IPS DF 4.7 (cell line): ENCODE data around the gene NAT8L.

Source experiments
- DNase-seq: peaks from one replicate; pipeline ENCODE4 v3.0.0-alpha.2; 2013; ENCODE audit warnings: low spot score; ENCODE audit errors: extremely low read depth

NAT8L gene

GRCh38 chr4:2045518-2045951 is 13.6 kb upstream of the NAT8L start:
- DNase-seq = no peak

- DNase-seq = no peak
Observed at GRCh38 chr4:2046031-2046961, 12.8 kb upstream of the NAT8L start.

- DNase-seq = no peak
Observed at GRCh38 chr4:2047031-2047660, 12.0 kb upstream of the NAT8L start.

- no peak for DNase-seq
Observed at GRCh38 chr4:2047781-2048581, 11.1 kb upstream of the NAT8L start.

GRCh38 chr4:2048831-2049230 is 10.3 kb upstream of the NAT8L start:
- DNase-seq = no peak

- no peak for DNase-seq
Observed at GRCh38 chr4:2049381-2049780, 9.7 kb upstream of the NAT8L start.

GRCh38 chr4:2049811-2050210 is 9.3 kb upstream of the NAT8L start:
- DNase-seq = no peak

GRCh38 chr4:2051086-2051485 is 8.0 kb upstream of the NAT8L start:
- DNase-seq = no peak

GRCh38 chr4:2054217-2054616 is 4.9 kb upstream of the NAT8L start:
- no peak for DNase-seq

GRCh38 chr4:2057382-2058065 is 1.6 kb upstream of the NAT8L start:
- DNase-seq = no peak

GRCh38 chr4:2058264-2059045 is 672 bp upstream of the NAT8L start:
- DNase-seq = no peak

- DNase-seq = no peak
Observed at GRCh38 chr4:2059726-2060602, 837 bp downstream of the NAT8L start.

- no peak for DNase-seq
Observed at GRCh38 chr4:2060611-2061185, 1.6 kb downstream of the NAT8L start.

- DNase-seq = no peak
Observed at GRCh38 chr4:2061186-2062131, 2.3 kb downstream of the NAT8L start.

GRCh38 chr4:2062168-2062807 is 3.2 kb downstream of the NAT8L start:
- no peak for DNase-seq

- no peak for DNase-seq
Observed at GRCh38 chr4:2062808-2063524, 3.8 kb downstream of the NAT8L start.
